ENCODE measurements around the gene PVALEF.

PVALEF gene

DNA sequence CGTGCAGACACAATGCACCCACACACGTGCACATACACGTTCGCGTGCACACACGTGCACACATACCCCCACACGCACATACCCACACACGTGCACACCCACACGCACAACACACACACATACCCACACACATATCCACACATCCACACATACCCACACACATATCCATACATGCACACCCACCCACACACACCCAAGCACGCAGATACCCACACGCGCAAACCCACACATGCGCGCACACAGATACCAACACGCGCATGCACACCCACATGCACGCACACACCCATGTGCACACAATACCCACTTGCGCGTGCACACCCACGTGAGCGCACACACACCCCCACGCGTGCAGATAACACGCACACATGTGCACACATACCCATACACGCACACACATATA lies 26.8 kb upstream of the PVALEF start:
- TF ChIP-seq, protein P1, sequence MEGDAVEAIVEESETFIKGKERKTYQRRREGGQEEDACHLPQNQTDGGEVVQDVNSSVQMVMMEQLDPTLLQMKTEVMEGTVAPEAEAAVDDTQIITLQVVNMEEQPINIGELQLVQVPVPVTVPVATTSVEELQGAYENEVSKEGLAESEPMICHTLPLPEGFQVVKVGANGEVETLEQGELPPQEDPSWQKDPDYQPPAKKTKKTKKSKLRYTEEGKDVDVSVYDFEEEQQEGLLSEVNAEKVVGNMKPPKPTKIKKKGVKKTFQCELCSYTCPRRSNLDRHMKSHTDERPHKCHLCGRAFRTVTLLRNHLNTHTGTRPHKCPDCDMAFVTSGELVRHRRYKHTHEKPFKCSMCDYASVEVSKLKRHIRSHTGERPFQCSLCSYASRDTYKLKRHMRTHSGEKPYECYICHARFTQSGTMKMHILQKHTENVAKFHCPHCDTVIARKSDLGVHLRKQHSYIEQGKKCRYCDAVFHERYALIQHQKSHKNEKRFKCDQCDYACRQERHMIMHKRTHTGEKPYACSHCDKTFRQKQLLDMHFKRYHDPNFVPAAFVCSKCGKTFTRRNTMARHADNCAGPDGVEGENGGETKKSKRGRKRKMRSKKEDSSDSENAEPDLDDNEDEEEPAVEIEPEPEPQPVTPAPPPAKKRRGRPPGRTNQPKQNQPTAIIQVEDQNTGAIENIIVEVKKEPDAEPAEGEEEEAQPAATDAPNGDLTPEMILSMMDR (IDR thresholded peaks at IDR 0.05; ENCODE audit: insufficient read depth, low read depth, low read length, missing control alignments): no peak
- no peak for DNase-seq (ENCODE audit: low read depth)
- H3K4me3 ChIP-seq (ENCODE audit: low read length): no peak overlapping the region

GRCh38 chr17:81139428-81139827 lies 25.9 kb upstream of the PVALEF start:
- DNase-seq (ENCODE audit: low read depth): no peak
- H3K4me3 ChIP-seq (ENCODE audit: low read length): no peak overlapping the region
- TF ChIP-seq, protein P1 (IDR thresholded peaks at IDR 0.05; ENCODE audit: insufficient read depth, low read depth, low read length, missing control alignments): no peak

DNA sequence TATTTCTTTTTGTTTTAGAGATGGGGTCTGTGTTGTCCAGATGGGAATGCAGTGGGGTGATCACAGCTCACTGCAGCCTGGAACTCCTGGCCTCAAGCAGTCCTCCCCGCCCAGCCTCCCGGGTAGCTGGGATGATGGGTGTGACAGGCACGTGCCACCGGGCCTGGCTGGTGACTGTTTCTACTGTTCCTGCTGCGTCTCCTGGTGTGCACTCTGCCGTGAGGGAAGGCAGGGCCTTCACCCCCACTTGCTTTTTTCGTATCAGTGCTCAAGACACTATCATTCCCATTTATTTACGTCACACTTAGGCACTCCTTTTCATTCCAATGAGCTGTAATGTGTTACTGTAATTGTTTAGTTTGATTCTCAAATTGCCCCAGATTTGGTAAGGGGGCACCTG lies 25.3 kb upstream of the PVALEF start:
- no peak overlapping the region for H3K4me3 ChIP-seq (ENCODE audit: low read length)
- TF ChIP-seq, protein P1 (IDR thresholded peaks at IDR 0.05; ENCODE audit: insufficient read depth, low read depth, low read length, missing control alignments): no peak
- no peak for DNase-seq (ENCODE audit: low read depth)

DNA sequence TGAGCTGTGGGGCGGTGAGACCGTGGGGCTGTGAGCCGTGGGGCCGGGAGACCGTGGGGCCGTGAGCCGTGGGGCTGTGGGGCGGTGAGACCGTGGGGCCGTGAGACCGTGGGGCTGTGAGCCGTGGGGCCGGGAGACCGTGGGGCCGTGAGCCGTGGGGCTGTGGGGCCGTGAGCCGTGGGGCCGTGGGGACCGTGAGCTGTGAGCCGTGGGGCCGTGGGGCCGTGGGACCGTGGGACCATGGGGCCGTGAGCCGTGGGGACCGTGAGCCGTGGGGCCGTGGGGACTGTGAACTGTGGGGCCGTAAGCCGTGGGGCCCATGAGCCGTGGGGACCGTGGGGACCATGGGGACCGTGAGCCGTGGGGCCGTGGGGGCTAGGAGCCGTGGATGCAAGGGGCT lies 24.6 kb upstream of the PVALEF start:
- no peak for DNase-seq (ENCODE audit: low read depth)
- no peak overlapping the region for H3K4me3 ChIP-seq (ENCODE audit: low read length)
- TF ChIP-seq, protein P1 (IDR thresholded peaks at IDR 0.05; ENCODE audit: insufficient read depth, low read depth, low read length, missing control alignments): no peak

DNA sequence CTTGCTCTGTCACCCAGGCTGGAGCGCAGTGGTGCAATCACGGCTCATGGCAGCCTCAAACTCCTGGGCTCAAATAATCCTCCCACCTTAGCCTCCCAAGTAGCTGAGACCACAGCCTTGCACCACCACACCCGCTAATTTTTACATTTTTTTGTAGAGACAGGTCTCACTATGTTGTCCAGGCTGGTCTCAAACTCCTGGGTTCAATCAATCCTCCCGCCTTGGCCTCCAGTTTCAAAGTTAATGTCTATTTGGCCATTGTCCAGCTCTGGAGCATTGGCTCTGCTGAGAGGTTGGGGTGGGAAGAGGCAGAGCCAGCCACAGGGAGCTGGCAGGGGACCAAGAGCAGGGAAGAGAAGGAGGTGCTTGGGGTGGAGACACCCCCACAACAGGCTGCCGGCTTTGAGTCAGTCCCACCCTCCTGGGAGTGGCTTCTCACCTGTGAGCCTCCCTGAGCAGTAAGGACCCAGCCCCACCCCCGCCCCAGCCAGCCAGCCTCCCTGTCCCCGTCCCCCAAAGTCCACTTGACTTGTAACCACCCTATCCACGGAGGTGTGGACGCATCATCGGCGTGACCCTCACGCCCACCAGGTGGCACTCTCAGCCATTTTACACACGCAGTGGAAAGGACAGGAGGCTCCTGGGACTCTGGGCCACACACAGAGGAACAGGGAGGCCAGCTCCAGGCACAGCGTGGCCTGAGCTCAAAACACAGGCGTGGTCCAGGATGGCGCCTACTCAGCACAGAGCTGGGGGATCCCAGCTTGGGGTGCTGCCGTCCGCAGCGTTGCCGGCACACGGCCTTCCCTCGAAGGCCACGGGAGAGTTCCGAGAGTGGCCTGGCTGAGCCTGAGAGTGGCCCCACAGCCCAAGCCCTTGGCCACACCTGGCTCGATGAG lies 22.8 kb upstream of the PVALEF start:
- H3K4me3 ChIP-seq (ENCODE audit: low read length): no peak overlapping the region

GRCh38 chr17:81143200-81143527 lies 22.1 kb upstream of the PVALEF start:
- no peak for DNase-seq (ENCODE audit: low read depth)
- TF ChIP-seq, protein P1 (IDR thresholded peaks at IDR 0.05; ENCODE audit: insufficient read depth, low read depth, low read length, missing control alignments): no peak
- H3K4me3 ChIP-seq (ENCODE audit: low read length): no peak overlapping the region

More for the DNA sequence above, 22.8 kb upstream of the PVALEF start:
- peak; percentile 66 for DNase-seq (ENCODE audit: low read depth)
- TF ChIP-seq, protein P1 (IDR thresholded peaks at IDR 0.05; ENCODE audit: insufficient read depth, low read depth, low read length, missing control alignments): peak; percentile 62

Measured in epithelial cell of esophagus (primary cell).